Fibroblast of skin of back (primary cell): ENCODE data around the gene BCL11B.

ENCODE experiments used
- DNase-seq: peaks from one replicate; pipeline ENCODE4 v3.0.0-alpha.2; 2013

Gene BCL11B

GRCh38 chr14:99217066-99217955 is 54.7 kb downstream of the BCL11B start:
- no peak for DNase-seq

DNA sequence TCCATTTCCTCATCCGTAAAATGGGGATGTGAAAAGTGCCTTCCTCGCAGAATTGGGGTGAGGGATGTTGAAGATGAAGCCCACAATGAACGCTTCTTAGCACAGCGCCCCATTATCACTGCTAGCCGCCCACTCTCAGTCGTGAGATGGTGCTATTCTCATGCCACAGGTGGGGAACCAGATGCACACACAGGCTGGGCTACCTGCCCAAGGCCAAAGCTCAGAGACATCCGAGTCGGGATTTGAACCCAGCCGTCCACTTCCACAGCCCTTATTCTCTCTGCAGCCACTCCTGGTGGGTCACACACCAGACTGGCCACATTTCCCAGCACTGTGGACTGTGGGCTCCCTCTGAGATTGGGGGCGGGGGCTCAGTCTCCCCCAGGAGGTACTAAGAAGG is 55.8 kb downstream of the BCL11B start:
- no peak for DNase-seq

DNA sequence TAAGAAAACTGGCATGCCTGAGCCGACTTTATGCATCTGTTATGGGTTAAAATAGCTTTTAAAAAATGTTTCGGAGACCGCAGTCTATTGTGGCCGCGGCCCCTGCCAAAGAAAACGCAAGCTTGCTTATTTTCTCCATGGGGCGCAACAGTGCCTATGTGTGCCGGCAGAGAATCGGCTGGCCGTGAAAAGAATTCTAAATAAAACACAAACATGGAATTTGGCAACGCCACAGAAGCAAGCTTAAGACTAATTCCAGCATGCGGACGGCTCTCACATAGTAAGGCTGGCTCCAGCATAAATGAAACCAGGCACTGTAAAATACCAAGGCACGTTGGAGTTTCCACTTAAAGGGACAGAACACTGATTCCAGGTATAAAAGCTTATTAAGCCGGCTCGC is 56.7 kb downstream of the BCL11B start:
- DNase-seq: peak; percentile 98

GRCh38 chr14:99214701-99215100 is 57.3 kb downstream of the BCL11B start:
- no peak for DNase-seq

DNA sequence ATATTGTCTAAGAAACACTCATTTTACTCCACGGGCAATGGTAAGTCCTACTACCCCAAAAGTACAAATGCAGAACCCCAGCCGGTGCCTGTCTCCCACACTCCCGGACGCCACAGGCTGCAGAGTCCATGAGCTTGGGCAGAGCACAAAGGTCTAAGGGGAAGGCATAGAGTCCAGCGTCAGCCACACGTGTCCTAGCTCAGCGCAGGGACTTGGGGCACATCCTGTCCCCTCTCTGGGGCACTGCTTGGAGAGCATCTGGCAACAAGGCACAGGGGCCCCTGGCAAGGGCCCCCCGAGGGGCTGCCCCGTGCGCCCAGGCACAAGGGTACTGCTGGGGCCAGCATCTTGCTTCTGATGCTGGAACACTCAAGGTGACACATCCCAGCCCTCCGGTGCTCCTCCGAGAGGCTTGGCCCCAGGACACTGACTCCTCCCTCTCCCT is 58.4 kb downstream of the BCL11B start:
- DNase-seq: no peak

GRCh38 chr14:99213101-99213500 is 58.9 kb downstream of the BCL11B start:
- DNase-seq: peak; percentile 93

GRCh38 chr14:99212646-99213045 is 59.4 kb downstream of the BCL11B start:
- no peak for DNase-seq

DNA sequence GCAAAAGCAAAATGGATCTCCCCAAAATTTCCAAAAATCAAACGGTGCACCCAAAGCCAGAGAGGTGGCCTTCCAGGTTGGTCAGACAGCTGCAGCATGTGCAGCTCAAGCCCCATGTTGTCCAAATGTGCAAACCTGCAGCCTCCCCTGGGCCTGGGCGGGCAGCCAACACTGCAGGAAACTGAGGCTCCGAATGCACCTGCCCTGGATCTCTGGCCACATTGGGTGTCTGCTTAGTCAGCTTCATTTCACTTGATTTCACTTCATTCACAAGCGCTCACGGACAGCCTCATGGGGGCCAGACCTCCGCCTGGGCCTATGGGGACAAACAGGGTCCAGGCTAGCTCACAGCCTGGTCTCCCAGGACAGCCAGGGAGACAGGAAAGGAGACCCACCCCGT is 59.8 kb downstream of the BCL11B start:
- no peak for DNase-seq

DNA sequence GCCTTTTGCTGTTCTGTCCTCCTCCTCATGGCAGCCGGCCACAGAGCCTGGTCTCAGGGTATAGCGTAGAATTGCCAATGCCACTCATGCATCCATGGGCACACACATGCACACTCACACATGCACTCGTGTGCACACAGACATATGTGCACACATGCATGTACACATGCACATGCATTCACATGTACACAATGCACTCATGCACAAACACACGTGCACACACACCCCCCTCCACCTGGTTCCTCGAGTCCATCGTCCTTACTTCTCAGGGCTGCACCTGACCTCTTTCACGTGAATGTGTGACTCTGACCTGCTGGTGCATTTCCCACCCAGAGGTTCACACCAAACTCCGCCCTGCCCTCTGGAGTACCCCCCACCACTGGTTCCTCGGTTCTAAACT is 60.6 kb downstream of the BCL11B start:
- no peak for DNase-seq

DNA sequence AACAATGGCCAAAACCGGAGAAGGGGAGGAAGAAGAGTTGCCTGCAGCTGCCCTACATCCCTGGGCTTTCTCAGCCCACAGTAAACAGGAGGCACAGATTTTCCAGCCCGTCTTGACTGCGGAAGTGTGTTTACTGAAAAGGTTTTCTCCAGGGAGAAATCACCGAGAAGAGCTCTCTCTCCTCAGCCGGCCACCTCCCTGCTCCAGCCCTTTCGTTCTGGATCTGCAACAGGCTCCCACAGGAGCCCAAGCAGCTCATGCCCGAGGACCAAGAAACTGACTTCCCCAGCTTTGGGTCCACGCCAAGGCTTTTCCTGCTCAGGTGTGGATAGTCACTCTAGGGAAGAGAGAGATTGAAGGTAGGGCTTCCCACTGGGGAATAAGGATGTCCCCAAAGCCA is 61.7 kb downstream of the BCL11B start:
- DNase-seq: no peak

GRCh38 chr14:99209409-99209808 is 62.6 kb downstream of the BCL11B start:
- DNase-seq: no peak

DNA sequence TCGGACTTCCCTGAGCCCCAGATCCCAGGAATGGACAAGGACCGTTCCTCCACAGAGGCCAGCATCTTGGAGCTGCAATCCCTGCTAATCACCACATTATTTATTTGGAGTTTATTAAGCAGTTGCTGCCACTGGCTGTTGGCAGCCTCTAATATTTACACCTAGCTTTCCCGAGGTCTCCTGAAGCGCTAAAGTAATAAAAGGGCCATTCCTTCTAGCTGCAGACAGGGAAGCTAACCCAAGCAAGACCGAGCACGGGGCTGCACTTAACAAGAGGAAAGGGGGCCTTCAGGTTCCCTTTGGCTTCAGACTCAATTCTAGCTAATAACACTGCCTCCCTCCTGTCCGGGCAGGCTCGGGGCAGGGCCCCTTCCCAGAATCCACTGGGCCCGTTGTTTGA is 63.7 kb downstream of the BCL11B start:
- no peak for DNase-seq

DNA sequence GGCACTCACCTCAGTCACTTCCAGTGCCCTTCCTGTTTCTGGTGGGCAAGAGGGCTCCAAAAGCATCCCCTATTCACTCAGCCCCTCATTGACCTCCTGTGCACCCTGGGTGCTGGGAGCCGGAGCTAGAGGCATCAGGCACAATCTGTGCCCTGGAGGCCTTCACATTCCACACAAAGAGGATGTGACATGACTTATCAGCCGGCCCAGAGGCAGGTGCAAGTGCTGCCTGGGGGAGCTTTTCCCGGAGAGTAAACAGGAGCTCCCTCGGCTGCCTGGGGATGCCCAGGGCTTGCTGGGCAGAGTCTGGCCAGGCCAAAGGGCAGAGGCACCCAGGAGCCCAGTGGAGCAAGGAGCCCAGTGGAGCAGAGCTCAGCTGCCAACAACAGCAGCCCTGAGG is 64.5 kb downstream of the BCL11B start:
- DNase-seq: no peak

DNA sequence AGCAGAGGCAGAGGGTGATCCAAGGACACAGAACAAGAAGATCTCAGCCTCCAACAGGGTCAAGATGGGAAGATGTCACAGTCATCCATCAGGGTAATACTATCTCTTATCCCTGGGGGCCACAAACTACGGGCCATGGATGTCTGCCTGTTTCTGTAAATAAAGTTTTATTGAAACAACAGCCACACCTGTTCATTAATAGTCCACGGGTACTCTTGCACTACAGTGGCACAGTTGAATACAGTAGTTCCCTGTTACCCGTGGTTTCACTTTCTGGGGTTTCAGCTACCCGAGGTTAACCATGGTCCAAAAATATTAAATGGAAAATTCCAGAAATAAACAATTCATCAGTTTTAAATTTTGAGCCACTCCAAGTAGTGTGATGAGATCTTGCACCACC is 65.9 kb downstream of the BCL11B start:
- DNase-seq: no peak

- no peak for DNase-seq
Observed at GRCh38 chr14:99205086-99205688, 66.8 kb downstream of the BCL11B start.

DNA sequence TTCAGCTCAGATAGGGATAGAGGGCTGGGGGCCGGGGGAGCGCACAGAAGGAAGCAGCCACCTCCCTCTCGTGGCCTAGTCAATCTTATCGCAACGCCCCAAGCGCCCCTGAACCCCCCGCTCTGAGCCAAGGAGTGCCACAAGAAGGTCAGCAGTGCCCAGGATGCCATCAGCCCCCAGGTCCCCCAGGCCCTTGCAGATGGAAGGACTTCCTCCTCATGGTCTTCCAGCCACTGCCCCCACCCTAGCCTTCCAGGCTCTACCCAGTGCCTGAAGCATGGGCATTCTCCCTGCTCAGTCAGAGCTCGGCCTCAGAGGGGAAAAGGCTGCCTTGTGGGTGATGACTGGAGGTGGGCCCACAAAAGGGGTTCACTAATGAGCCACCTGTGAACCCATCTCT is 68.2 kb downstream of the BCL11B start:
- DNase-seq: no peak

DNA sequence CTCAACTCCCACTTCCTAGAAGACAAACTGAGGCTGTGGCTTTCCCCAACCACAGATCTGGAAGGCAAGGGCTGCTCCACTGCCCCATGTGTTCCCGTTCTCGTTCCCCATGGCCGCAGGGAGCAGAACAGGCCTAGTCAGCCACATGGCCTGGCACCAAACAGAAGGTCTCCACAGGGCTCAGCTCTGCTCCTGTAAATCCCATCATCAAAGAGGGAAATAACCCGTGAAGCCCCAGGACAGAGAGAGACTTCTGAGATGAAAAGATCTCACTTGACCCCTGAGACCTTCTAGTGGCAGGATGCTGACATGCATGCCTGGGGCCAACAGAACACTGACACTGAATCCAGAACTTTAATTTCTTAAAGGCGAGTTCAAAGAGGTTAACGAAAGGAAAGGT is 68.9 kb downstream of the BCL11B start:
- DNase-seq: no peak

DNA sequence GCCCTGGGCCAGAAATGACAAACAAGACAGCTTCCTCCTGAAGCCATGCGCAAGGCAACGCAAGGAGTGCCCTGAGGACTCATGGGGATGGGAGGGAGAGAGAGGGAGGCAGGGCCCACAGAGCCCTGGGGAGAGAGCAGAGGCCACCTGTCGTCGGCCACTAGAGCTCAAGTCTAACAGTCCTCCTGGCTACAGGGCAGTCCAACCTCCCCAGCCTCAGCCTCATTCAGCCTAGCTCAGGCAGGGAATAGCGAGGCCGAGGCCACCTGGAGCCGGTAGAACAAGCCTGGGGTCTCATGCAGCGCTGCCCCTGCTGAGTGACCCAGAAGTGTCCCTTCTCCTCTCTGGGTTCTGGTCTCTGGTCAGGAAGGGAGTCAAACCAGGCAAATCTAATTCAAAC is 69.5 kb downstream of the BCL11B start:
- no peak for DNase-seq

- no peak for DNase-seq
Observed at GRCh38 chr14:99201351-99202073, 70.5 kb downstream of the BCL11B start.

GRCh38 chr14:99200654-99201005 is 71.4 kb downstream of the BCL11B start:
- no peak for DNase-seq

GRCh38 chr14:99199846-99200653 is 71.9 kb downstream of the BCL11B start:
- DNase-seq: no peak

DNA sequence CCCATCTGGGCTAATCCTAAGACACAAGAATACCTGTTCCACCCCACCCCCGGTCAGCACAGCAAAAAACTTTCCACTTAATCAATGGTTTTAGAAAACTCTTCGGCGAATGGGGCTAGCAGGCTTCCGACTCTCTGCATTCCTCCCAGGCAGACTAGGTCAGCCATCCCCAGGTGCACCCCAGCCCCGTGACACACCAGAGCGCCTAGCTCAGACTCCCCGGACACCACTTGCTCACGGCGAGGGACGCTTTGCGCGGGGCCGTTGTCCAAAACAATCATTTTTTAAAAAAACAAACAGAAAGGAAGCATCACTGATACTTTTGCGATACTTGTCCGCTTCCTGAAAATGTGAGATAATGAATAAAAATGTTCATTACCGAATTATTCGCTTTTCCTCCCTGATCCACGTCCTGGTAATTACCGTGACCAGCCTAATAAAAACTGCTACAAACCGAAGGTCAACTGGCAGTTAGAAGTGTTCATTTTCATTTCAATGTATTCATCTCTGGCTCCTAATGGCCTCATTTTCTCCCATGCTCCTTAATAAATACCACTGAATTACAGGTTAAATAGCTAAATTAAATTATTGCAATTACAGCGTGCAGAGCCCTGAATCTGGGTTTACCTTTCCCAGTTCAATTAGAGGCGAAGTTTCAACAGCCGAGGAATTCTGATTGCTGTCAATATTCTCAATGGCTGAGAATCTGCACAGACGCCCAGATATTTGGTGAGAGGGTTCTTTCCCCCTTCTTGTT is 73.1 kb downstream of the BCL11B start:
- no peak for DNase-seq
